HEK293 (cell line): Measurements from ENCODE around the gene PTPRG.

ENCODE experiments used
- BCL11A ChIP-seq: fragments of 450-650 bp; formaldehyde crosslinking; IDR thresholded peaks from 2 replicates; pipeline ENCODE4 v1.5.1; 2016; ENCODE audit warnings: low read depth, missing biosample characterization, missing genetic modification characterization
- HOXC10 ChIP-seq: sonication (generic); formaldehyde crosslinking; IDR thresholded peaks from 2 replicates; pipeline ENCODE4 v1.8.1; 2023; ENCODE audit warnings: mild to moderate bottlenecking, missing genetic modification reagents
- OSR2 ChIP-seq: fragments of 450-650 bp; formaldehyde crosslinking; IDR thresholded peaks from 2 replicates; pipeline ENCODE4 v1.5.1; 2016; ENCODE audit warnings: missing biosample characterization, missing genetic modification characterization
- PRDM1 ChIP-seq: fragments of 450-650 bp; formaldehyde crosslinking; IDR thresholded peaks from 2 replicates; pipeline ENCODE4; 2016; ENCODE audit warnings: missing biosample characterization, missing genetic modification characterization
- TRIM28 ChIP-seq: IDR thresholded peaks from 2 replicates; pipeline ENCODE4 v1.6.1; 2011; ENCODE audit warnings: low read length, control low read depth, borderline replicate concordance
- ZBTB7A ChIP-seq: fragments of 450-650 bp; formaldehyde crosslinking; IDR thresholded peaks from 2 replicates; pipeline ENCODE4 v1.5.1; 2016; ENCODE audit warnings: low read depth, missing biosample characterization, missing genetic modification characterization
- ZFP41 ChIP-seq: fragments of 450-650 bp; formaldehyde crosslinking; IDR thresholded peaks from 2 replicates; pipeline ENCODE4 v1.5.1; 2016; ENCODE audit warnings: missing biosample characterization, missing genetic modification characterization, borderline replicate concordance
- ZIC2 ChIP-seq: fragments of 450-650 bp; formaldehyde crosslinking; IDR thresholded peaks from 2 replicates; pipeline ENCODE4 v1.5.1; 2016; ENCODE audit warnings: missing biosample characterization, missing genetic modification characterization
- ZNF184 ChIP-seq: fragments of 450-650 bp; IDR thresholded peaks from 2 replicates; pipeline ENCODE4 v1.5.1; 2018; ENCODE audit warnings: missing biosample characterization, mild to moderate bottlenecking, missing genetic modification characterization
- ZNF2 ChIP-seq: fragments of 450-650 bp; formaldehyde crosslinking; IDR thresholded peaks from 2 replicates; pipeline ENCODE4 v1.5.1; 2016; ENCODE audit warnings: missing biosample characterization, missing genetic modification characterization
- ZNF221 ChIP-seq: fragments of 450-650 bp; formaldehyde crosslinking; IDR thresholded peaks from 2 replicates; pipeline ENCODE4 v1.5.1; 2017; ENCODE audit warnings: missing biosample characterization, missing genetic modification characterization, borderline replicate concordance
- ZNF24 ChIP-seq: fragments of 450-650 bp; formaldehyde crosslinking; IDR thresholded peaks from 2 replicates; pipeline ENCODE4 v1.5.1; 2016; ENCODE audit warnings: missing biosample characterization, missing genetic modification characterization
- ZNF274 ChIP-seq, 2 experiments: fragments of 200-500 bp in 1 of 2; fragments of 450-650 bp in 1 of 2; sonication (Bioruptor generic) in 1 of 2; formaldehyde crosslinking in 1 of 2; IDR thresholded peaks; 2 replicates each; pipeline versions ENCODE4 v1.5.1 to v1.6.1; 2014 to 2016; ENCODE audit warnings: borderline replicate concordance in 1 of 2, inconsistent platforms in 1 of 2, low read length in 1 of 2, missing biosample characterization in 1 of 2, missing genetic modification characterization in 1 of 2
- ZNF366 ChIP-seq: fragments of 450-650 bp; formaldehyde crosslinking; conservative IDR thresholded peaks from 2 replicates; pipeline ENCODE4 v1.5.1; 2016; ENCODE audit warnings: missing biosample characterization, missing genetic modification characterization
- ZNF416 ChIP-seq: fragments of 450-650 bp; formaldehyde crosslinking; IDR thresholded peaks from 2 replicates; pipeline ENCODE4 v1.5.1; 2016; ENCODE audit warnings: missing biosample characterization, missing genetic modification characterization
- ZNF501 ChIP-seq: fragments of 450-650 bp; formaldehyde crosslinking; IDR thresholded peaks from 2 replicates; pipeline ENCODE4 v1.5.1; 2016; ENCODE audit warnings: missing biosample characterization, missing genetic modification characterization
- ZNF521 ChIP-seq: fragments of 450-650 bp; formaldehyde crosslinking; IDR thresholded peaks from 2 replicates; pipeline ENCODE4 v1.5.1; 2017; ENCODE audit warnings: missing biosample characterization, mild to moderate bottlenecking, missing genetic modification characterization
- ZNF660 ChIP-seq: fragments of 450-650 bp; IDR thresholded peaks from 2 replicates; pipeline ENCODE4 v1.5.1; 2018; ENCODE audit warnings: missing biosample characterization, mild to moderate bottlenecking, missing genetic modification characterization
- ZNF677 ChIP-seq: fragments of 450-650 bp; IDR thresholded peaks from 2 replicates; pipeline ENCODE4 v1.5.0; 2018; ENCODE audit warnings: missing biosample characterization, mild to moderate bottlenecking, missing genetic modification characterization, moderate library complexity
- ZNF792 ChIP-seq: fragments of 450-650 bp; formaldehyde crosslinking; IDR thresholded peaks from 2 replicates; pipeline ENCODE4 v1.5.1; 2016; ENCODE audit warnings: missing biosample characterization, missing genetic modification characterization
- ZNF843 ChIP-seq: fragments of 450-650 bp; formaldehyde crosslinking; IDR thresholded peaks from 2 replicates; pipeline ENCODE4 v1.5.1; 2016; ENCODE audit warnings: missing biosample characterization, missing genetic modification characterization
- TF ChIP-seq, protein P1 (sequence below): sonication (generic); formaldehyde crosslinking; IDR thresholded peaks from 2 replicates; pipeline ENCODE4 v1.8.1; 2022; ENCODE audit warnings: mild to moderate bottlenecking, moderate library complexity, missing genetic modification reagents
- TF ChIP-seq, protein P2 (sequence below): fragments of 450-650 bp; formaldehyde crosslinking; IDR thresholded peaks from 2 replicates; pipeline ENCODE4 v1.5.1; 2016; ENCODE audit warnings: missing biosample characterization, missing genetic modification characterization
- TF ChIP-seq, protein P3 (sequence below): fragments of 450-650 bp; formaldehyde crosslinking; IDR thresholded peaks from 2 replicates; pipeline ENCODE4 v1.5.1; 2017; ENCODE audit warnings: missing biosample characterization, mild to moderate bottlenecking, missing genetic modification characterization, moderate library complexity
- TF ChIP-seq, protein P4 (sequence below): fragments of 450-650 bp; formaldehyde crosslinking; IDR thresholded peaks from 2 replicates; pipeline ENCODE4 v1.5.1; 2016; ENCODE audit warnings: missing biosample characterization, missing genetic modification characterization, low read depth
- TF ChIP-seq, protein P5 (sequence below): fragments of 450-650 bp; formaldehyde crosslinking; IDR thresholded peaks from 2 replicates; pipeline ENCODE4 v1.5.1; 2016; ENCODE audit warnings: missing biosample characterization, missing genetic modification characterization
- TF ChIP-seq, protein P6 (sequence below): fragments of 450-650 bp; formaldehyde crosslinking; IDR thresholded peaks from 2 replicates; pipeline ENCODE4 v1.5.1; 2016; ENCODE audit warnings: missing biosample characterization, missing genetic modification characterization
- TF ChIP-seq, protein P7 (sequence below): fragments of 450-650 bp; formaldehyde crosslinking; IDR thresholded peaks from 2 replicates; pipeline ENCODE4 v1.5.0; 2017; ENCODE audit warnings: missing biosample characterization, missing genetic modification characterization, borderline replicate concordance

The PTPRG gene

DNA sequence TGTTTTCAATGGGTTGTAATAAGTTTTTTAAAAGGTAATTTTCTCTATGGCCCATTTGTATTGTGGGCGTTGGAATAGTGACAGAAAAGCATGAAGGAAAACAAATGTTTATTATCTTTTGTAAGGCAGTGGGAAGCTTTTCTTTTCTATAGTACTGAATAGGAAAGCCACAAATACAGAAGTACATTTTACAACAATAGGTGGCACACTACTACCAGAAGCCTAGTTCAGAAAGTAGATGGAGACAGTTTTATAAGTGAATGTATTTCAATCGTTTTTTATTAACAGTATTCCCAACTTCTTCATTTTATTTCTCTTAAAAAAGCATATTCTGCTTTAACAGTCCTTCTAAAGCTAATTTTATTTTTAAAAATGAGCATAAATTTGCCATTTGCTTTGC is 296.7 kb downstream of the PTPRG start (continued):
- no peak for TF ChIP-seq TRIM28
- TF ChIP-seq, protein P1, sequence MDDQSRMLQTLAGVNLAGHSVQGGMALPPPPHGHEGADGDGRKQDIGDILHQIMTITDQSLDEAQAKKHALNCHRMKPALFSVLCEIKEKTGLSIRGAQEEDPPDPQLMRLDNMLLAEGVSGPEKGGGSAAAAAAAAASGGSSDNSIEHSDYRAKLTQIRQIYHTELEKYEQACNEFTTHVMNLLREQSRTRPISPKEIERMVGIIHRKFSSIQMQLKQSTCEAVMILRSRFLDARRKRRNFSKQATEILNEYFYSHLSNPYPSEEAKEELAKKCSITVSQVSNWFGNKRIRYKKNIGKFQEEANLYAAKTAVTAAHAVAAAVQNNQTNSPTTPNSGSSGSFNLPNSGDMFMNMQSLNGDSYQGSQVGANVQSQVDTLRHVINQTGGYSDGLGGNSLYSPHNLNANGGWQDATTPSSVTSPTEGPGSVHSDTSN (CRISPR knock-in tag) = no peak
- no peak for TF ChIP-seq ZNF792
- TF ChIP-seq, protein P2, sequence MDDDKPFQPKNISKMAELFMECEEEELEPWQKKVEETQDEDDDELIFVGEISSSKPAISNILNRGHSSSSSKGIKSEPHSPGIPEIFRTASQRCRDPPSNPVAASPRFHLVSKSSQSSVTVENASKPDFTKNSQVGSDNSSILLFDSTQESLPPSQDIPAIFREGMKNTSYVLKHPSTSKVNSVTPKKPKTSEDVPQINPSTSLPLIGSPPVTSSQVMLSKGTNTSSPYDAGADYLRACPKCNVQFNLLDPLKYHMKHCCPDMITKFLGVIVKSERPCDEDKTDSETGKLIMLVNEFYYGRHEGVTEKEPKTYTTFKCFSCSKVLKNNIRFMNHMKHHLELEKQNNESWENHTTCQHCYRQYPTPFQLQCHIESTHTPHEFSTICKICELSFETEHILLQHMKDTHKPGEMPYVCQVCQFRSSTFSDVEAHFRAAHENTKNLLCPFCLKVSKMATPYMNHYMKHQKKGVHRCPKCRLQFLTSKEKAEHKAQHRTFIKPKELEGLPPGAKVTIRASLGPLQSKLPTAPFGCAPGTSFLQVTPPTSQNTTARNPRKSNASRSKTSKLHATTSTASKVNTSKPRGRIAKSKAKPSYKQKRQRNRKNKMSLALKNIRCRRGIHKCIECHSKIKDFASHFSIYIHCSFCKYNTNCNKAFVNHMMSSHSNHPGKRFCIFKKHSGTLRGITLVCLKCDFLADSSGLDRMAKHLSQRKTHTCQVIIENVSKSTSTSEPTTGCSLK = no peak
- no peak for TF ChIP-seq ZNF843 (tag by site-specific recombination)
- TF ChIP-seq, protein P3, sequence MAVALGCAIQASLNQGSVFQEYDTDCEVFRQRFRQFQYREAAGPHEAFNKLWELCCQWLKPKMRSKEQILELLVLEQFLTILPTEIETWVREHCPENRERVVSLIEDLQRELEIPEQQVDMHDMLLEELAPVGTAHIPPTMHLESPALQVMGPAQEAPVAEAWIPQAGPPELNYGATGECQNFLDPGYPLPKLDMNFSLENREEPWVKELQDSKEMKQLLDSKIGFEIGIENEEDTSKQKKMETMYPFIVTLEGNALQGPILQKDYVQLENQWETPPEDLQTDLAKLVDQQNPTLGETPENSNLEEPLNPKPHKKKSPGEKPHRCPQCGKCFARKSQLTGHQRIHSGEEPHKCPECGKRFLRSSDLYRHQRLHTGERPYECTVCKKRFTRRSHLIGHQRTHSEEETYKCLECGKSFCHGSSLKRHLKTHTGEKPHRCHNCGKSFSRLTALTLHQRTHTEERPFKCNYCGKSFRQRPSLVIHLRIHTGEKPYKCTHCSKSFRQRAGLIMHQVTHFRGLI = no peak
- TF ChIP-seq ZNF501 (tag by site-specific recombination) = no peak
- no peak for TF ChIP-seq ZNF221 (tag by site-specific recombination)
- TF ChIP-seq HOXC10 = no peak
- TF ChIP-seq ZIC2 = no peak
- TF ChIP-seq BCL11A (tag by site-specific recombination) = no peak
- no peak for TF ChIP-seq ZNF24 (tag by site-specific recombination)
- TF ChIP-seq, protein P4, sequence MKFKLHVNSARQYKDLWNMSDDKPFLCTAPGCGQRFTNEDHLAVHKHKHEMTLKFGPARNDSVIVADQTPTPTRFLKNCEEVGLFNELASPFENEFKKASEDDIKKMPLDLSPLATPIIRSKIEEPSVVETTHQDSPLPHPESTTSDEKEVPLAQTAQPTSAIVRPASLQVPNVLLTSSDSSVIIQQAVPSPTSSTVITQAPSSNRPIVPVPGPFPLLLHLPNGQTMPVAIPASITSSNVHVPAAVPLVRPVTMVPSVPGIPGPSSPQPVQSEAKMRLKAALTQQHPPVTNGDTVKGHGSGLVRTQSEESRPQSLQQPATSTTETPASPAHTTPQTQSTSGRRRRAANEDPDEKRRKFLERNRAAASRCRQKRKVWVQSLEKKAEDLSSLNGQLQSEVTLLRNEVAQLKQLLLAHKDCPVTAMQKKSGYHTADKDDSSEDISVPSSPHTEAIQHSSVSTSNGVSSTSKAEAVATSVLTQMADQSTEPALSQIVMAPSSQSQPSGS = no peak
- TF ChIP-seq OSR2 (tag by site-specific recombination) = 0 out of 2 replicates have a peak, but pooled peaks have one; percentile 12
- TF ChIP-seq, protein P5, sequence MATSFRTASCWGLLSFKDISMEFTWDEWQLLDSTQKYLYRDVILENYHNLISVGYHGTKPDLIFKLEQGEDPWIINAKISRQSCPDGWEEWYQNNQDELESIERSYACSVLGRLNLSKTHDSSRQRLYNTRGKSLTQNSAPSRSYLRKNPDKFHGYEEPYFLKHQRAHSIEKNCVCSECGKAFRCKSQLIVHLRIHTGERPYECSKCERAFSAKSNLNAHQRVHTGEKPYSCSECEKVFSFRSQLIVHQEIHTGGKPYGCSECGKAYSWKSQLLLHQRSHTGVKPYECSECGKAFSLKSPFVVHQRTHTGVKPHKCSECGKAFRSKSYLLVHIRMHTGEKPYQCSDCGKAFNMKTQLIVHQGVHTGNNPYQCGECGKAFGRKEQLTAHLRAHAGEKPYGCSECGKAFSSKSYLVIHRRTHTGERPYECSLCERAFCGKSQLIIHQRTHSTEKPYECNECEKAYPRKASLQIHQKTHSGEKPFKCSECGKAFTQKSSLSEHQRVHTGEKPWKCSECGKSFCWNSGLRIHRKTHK (tag by site-specific recombination) = no peak
- no peak for TF ChIP-seq ZNF2 (tag by site-specific recombination)
- no peak for TF ChIP-seq ZFP41 (tag by site-specific recombination)
- TF ChIP-seq ZNF366 (tag by site-specific recombination) = no peak
- no peak for TF ChIP-seq ZNF184
- peak; percentile 39; the same call in 1 of the 2 replicates for TF ChIP-seq PRDM1 (tag by site-specific recombination)
- TF ChIP-seq, protein P6, sequence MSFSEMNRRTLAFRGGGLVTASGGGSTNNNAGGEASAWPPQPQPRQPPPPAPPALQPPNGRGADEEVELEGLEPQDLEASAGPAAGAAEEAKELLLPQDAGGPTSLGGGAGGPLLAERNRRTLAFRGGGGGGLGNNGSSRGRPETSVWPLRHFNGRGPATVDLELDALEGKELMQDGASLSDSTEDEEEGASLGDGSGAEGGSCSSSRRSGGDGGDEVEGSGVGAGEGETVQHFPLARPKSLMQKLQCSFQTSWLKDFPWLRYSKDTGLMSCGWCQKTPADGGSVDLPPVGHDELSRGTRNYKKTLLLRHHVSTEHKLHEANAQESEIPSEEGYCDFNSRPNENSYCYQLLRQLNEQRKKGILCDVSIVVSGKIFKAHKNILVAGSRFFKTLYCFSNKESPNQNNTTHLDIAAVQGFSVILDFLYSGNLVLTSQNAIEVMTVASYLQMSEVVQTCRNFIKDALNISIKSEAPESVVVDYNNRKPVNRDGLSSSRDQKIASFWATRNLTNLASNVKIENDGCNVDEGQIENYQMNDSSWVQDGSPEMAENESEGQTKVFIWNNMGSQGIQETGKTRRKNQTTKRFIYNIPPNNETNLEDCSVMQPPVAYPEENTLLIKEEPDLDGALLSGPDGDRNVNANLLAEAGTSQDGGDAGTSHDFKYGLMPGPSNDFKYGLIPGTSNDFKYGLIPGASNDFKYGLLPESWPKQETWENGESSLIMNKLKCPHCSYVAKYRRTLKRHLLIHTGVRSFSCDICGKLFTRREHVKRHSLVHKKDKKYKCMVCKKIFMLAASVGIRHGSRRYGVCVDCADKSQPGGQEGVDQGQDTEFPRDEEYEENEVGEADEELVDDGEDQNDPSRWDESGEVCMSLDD (tag by site-specific recombination) = no peak
- no peak for TF ChIP-seq ZNF677 (tag by site-specific recombination)
- no peak for TF ChIP-seq ZBTB7A
- TF ChIP-seq ZNF660 (tag by site-specific recombination) = no peak
- TF ChIP-seq ZNF521 (tag by site-specific recombination) = no peak
- TF ChIP-seq, protein P7, sequence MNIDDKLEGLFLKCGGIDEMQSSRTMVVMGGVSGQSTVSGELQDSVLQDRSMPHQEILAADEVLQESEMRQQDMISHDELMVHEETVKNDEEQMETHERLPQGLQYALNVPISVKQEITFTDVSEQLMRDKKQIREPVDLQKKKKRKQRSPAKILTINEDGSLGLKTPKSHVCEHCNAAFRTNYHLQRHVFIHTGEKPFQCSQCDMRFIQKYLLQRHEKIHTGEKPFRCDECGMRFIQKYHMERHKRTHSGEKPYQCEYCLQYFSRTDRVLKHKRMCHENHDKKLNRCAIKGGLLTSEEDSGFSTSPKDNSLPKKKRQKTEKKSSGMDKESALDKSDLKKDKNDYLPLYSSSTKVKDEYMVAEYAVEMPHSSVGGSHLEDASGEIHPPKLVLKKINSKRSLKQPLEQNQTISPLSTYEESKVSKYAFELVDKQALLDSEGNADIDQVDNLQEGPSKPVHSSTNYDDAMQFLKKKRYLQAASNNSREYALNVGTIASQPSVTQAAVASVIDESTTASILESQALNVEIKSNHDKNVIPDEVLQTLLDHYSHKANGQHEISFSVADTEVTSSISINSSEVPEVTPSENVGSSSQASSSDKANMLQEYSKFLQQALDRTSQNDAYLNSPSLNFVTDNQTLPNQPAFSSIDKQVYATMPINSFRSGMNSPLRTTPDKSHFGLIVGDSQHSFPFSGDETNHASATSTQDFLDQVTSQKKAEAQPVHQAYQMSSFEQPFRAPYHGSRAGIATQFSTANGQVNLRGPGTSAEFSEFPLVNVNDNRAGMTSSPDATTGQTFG = no peak
- no peak for TF ChIP-seq ZNF274 (IDR thresholded peaks at IDR 0.05; ENCODE audit: low read length)
- no peak for TF ChIP-seq ZNF274 (tag by site-specific recombination; IDR thresholded peaks at IDR 0.05; ENCODE audit: borderline replicate concordance)
- TF ChIP-seq ZNF416 (tag by site-specific recombination) = no peak
